HEK293 (cell line): Measurements from ENCODE around the gene SFT2D1.

ENCODE experiments used
- CTCF ChIA-PET: fragments of 350-600 bp; formaldehyde crosslinking; extraction: SDS; loops from one replicate; lab custom pipeline; 2021; ENCODE audit warnings: antibody characterized with exemption; lab: Yijun Ruan, JAX
- POLR2A ChIA-PET: fragments of 300-600 bp; formaldehyde crosslinking; extraction: SDS; loops from one replicate; lab custom pipeline; 2020; ENCODE audit warnings: antibody characterized with exemption, inconsistent platforms; lab: Yijun Ruan, JAX
- H3K27ac ChIP-seq: fragments of 200-500 bp; sonication (Bioruptor generic); 2 replicates; pipeline ENCODE4 v1.5.1; 2014; ENCODE audit warnings: low read depth, low read length, control low read depth, inconsistent platforms; ENCODE audit errors: extremely low read depth
- H3K36me3 ChIP-seq, 2 experiments: fragments of 200-500 bp in 1 of 2; sonication (Bioruptor generic) in 1 of 2; 1 replicate in 1 of 2; 2 replicates in 1 of 2; pipeline ENCODE4 v1.5.1; 2014 to 2017; ENCODE audit warnings: inconsistent platforms in 2 of 2, low read length in 2 of 2; ENCODE audit not compliant: control insufficient read depth in 2 of 2, insufficient read depth in 1 of 2
- H3K4me1 ChIP-seq: fragments of 200-500 bp; sonication (Bioruptor generic); 2 replicates; pipeline ENCODE4 v1.5.1; 2014; ENCODE audit warnings: mild to moderate bottlenecking, low read length, inconsistent platforms; ENCODE audit not compliant: control insufficient read depth, insufficient read depth
- H3K4me3 ChIP-seq: 2 replicates; pipeline ENCODE4 v1.5.1; 2011; ENCODE audit warnings: low read depth, mild to moderate bottlenecking, control low read depth, low read length, moderate library complexity
- H3K9me3 ChIP-seq: fragments of 200-500 bp; sonication (Bioruptor generic); 2 replicates; pipeline ENCODE4 v1.5.1; 2014; ENCODE audit warnings: low read depth, low read length, inconsistent platforms; ENCODE audit not compliant: control insufficient read depth, insufficient read depth
- BCL11A ChIP-seq: fragments of 450-650 bp; formaldehyde crosslinking; IDR thresholded peaks from 2 replicates; pipeline ENCODE4 v1.5.1; 2016; ENCODE audit warnings: low read depth, missing biosample characterization, missing genetic modification characterization
- KLF8 ChIP-seq: fragments of 450-650 bp; formaldehyde crosslinking; IDR thresholded peaks from 2 replicates; pipeline ENCODE4 v1.5.1; 2016; ENCODE audit warnings: missing biosample characterization, missing genetic modification characterization
- MEIS1 ChIP-seq: sonication (generic); formaldehyde crosslinking; IDR thresholded peaks from 2 replicates; pipeline ENCODE4 v1.8.1; 2022; ENCODE audit warnings: missing genetic modification reagents, mild to moderate bottlenecking, borderline replicate concordance
- OVOL3 ChIP-seq: fragments of 450-650 bp; formaldehyde crosslinking; IDR thresholded peaks from 2 replicates; pipeline ENCODE4 v1.5.1; 2016; ENCODE audit warnings: missing biosample characterization, missing genetic modification characterization
- SCRT2 ChIP-seq: fragments of 450-650 bp; formaldehyde crosslinking; IDR thresholded peaks from 2 replicates; pipeline ENCODE4 v1.5.1; 2016; ENCODE audit warnings: missing biosample characterization, missing genetic modification characterization
- SP2 ChIP-seq: fragments of 450-650 bp; formaldehyde crosslinking; IDR thresholded peaks from 2 replicates; pipeline ENCODE4 v1.5.1; 2016; ENCODE audit warnings: missing biosample characterization, missing genetic modification characterization
- ZBTB10 ChIP-seq: fragments of 450-650 bp; formaldehyde crosslinking; IDR thresholded peaks from 2 replicates; pipeline ENCODE4 v1.5.1; 2016; ENCODE audit warnings: missing biosample characterization, missing genetic modification characterization
- ZBTB26 ChIP-seq: fragments of 450-650 bp; formaldehyde crosslinking; optimal IDR thresholded peaks from 2 replicates; pipeline ENCODE3; 2016; ENCODE audit warnings: missing biosample characterization, mild to moderate bottlenecking, missing genetic modification characterization
- ZEB2 ChIP-seq: fragments of 450-650 bp; formaldehyde crosslinking; IDR thresholded peaks from 2 replicates; pipeline ENCODE4 v1.5.1; 2016; ENCODE audit warnings: missing biosample characterization, missing genetic modification characterization
- ZFHX2 ChIP-seq: fragments of 450-650 bp; formaldehyde crosslinking; conservative IDR thresholded peaks from 2 replicates; pipeline ENCODE4 v1.5.1; 2016; ENCODE audit warnings: missing biosample characterization, missing genetic modification characterization
- ZIC2 ChIP-seq: fragments of 450-650 bp; formaldehyde crosslinking; IDR thresholded peaks from 2 replicates; pipeline ENCODE4 v1.5.1; 2016; ENCODE audit warnings: missing biosample characterization, missing genetic modification characterization
- ZNF121 ChIP-seq: fragments of 450-650 bp; formaldehyde crosslinking; IDR thresholded peaks from 2 replicates; pipeline ENCODE4 v1.5.1; 2016; ENCODE audit warnings: missing biosample characterization, missing genetic modification characterization
- ZNF2 ChIP-seq: fragments of 450-650 bp; formaldehyde crosslinking; IDR thresholded peaks from 2 replicates; pipeline ENCODE4 v1.5.1; 2016; ENCODE audit warnings: missing biosample characterization, missing genetic modification characterization
- ZNF335 ChIP-seq: fragments of 450-650 bp; formaldehyde crosslinking; conservative IDR thresholded peaks from 2 replicates; pipeline ENCODE4 v1.5.1; 2016; ENCODE audit warnings: missing biosample characterization, missing genetic modification characterization
- ZNF354C ChIP-seq: fragments of 450-650 bp; formaldehyde crosslinking; IDR thresholded peaks from 2 replicates; pipeline ENCODE4 v1.5.1; 2016; ENCODE audit warnings: missing biosample characterization, missing genetic modification characterization, low read depth, borderline replicate concordance
- ZNF426 ChIP-seq: fragments of 450-650 bp; formaldehyde crosslinking; IDR thresholded peaks from 2 replicates; pipeline ENCODE4 v1.5.1; 2017; ENCODE audit warnings: missing biosample characterization, missing genetic modification characterization, mild to moderate bottlenecking, inconsistent platforms, moderate library complexity
- ZNF600 ChIP-seq: fragments of 450-650 bp; formaldehyde crosslinking; IDR thresholded peaks from 2 replicates; pipeline ENCODE4 v1.5.1; 2016; ENCODE audit warnings: missing biosample characterization, missing genetic modification characterization
- ZNF629 ChIP-seq: fragments of 450-650 bp; formaldehyde crosslinking; IDR thresholded peaks from 2 replicates; pipeline ENCODE4 v1.5.1; 2017; ENCODE audit warnings: missing biosample characterization, missing genetic modification characterization
- ZNF654 ChIP-seq: fragments of 450-650 bp; formaldehyde crosslinking; IDR thresholded peaks from 2 replicates; pipeline ENCODE4 v1.5.1; 2016; ENCODE audit warnings: low read depth, missing biosample characterization, missing genetic modification characterization
- ZNF677 ChIP-seq: fragments of 450-650 bp; IDR thresholded peaks from 2 replicates; pipeline ENCODE4 v1.5.0; 2018; ENCODE audit warnings: missing biosample characterization, mild to moderate bottlenecking, missing genetic modification characterization, moderate library complexity
- ZNF704 ChIP-seq: fragments of 450-650 bp; formaldehyde crosslinking; IDR thresholded peaks from 2 replicates; pipeline ENCODE4 v1.5.1; 2016; ENCODE audit warnings: missing biosample characterization, missing genetic modification characterization
- ZNF777 ChIP-seq: fragments of 450-650 bp; formaldehyde crosslinking; IDR thresholded peaks from 2 replicates; pipeline ENCODE4 v1.5.1; 2017; ENCODE audit warnings: missing biosample characterization, missing genetic modification characterization, borderline replicate concordance
- ZSCAN5A ChIP-seq: fragments of 450-650 bp; formaldehyde crosslinking; IDR thresholded peaks from 2 replicates; pipeline ENCODE4 v1.5.1; 2016; ENCODE audit warnings: missing biosample characterization, missing genetic modification characterization
- TF ChIP-seq, protein P1 (sequence below): fragments of 450-650 bp; formaldehyde crosslinking; conservative IDR thresholded peaks from 2 replicates; pipeline ENCODE4 v1.5.1; 2016; ENCODE audit warnings: low read depth, missing biosample characterization, missing genetic modification characterization
- TF ChIP-seq, protein P2 (sequence below): fragments of 450-650 bp; formaldehyde crosslinking; IDR thresholded peaks from 2 replicates; pipeline ENCODE4 v1.5.1; 2016; ENCODE audit warnings: missing biosample characterization, missing genetic modification characterization

The SFT2D1 gene

DNA sequence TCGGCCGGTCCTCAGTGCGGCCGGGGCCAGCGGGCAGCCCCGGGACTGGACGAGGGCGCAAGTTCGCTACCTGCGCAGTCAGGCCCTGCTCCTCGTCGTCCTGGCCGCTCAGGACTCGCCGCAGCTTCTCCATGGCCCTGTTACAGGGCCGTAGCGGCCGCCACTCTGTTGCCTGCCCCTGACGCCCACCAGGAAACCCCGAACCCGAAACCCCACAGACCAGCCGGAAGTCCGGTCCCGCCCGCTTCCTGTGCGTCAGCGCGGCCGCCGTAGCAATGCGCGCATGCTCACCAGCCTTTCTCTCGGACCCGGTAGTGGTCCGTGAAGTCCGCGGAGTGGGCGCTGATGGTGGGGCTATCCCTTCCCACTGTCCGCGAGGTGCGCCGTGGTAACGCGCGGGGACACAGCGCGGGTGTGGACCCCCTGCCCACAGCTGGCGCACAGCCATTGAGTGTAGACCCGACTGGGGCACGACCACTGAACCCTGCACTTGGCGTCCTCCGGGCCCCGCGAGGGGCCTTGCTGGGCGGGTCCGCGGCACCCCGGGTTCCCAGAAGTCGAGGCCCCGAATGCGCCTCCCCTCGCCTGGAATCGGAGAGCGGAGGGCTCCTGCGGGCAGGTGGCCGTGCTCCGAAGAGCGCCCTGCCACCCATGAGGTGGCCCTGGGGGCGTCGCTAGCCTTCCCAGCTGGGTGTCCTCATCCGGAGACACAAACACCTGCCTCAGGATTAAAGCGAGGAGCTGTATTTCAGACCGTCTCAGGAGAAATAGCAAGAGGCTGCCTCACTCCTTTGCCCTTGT, at the start of gene SFT2D1:
Gene SFT2D1, minus strand, starts transcription at position 197 of the 801 bp plus-strand sequence. Its CDS starts 64 bp downstream, at position 133.
- H3K9me3 ChIP-seq = no peaks in the 10 kb centered on the region
- H3K4me3 ChIP-seq = peak within 1 kb of the TSS; percentile 94
- ChIA-PET CTCF (interaction anchor here (0.8 to 1.3 kb wide), 3 partner anchors 38 to 61 kb away, joined by 3 to 7 read pairs (median 5); no protein-coding TSS in a partner anchor), POLR2A (interaction anchor here (0.6 to 1.7 kb wide), 6 partner anchors 8 to 178 kb away, joined by 3 to 7 read pairs (median 4); no protein-coding TSS in a partner anchor)
- peak within 1 kb of the TSS; percentile 71; the same call in 1 of the 2 replicates for H3K27ac ChIP-seq
- peaks cover 3% of the 10 kb centered on the region; the same call in 1 of the 2 replicates for H3K4me1 ChIP-seq
- H3K36me3 ChIP-seq = peaks cover 0 to 30% of the 10 kb centered on the region in 2 experiments; a peak in 2 of 3 replicates
- TF ChIP-seq ZNF354C (tag by site-specific recombination) (no peak), SP2 (peak; percentile 81), OVOL3 (tag by site-specific recombination) (0 out of 2 replicates have a peak, but pooled peaks have one; percentile 1), KLF8 (peak; percentile 49; the same call in 1 of the 2 replicates), ZSCAN5A (no peak), ZNF629 (tag by site-specific recombination) (peak; percentile 76), ZNF426 (tag by site-specific recombination) (no peak), ZNF677 (tag by site-specific recombination) (no peak), ZNF704 (tag by site-specific recombination) (no peak), ZNF777 (tag by site-specific recombination) (0 out of 2 replicates have a peak, but pooled peaks have one; percentile 53), ZIC2 (tag by site-specific recombination) (peak; percentile 30; the same call in 1 of the 2 replicates), ZNF121 (peak; percentile 96), ZNF600 (tag by site-specific recombination) (0 out of 2 replicates have a peak, but pooled peaks have one; percentile 40), MEIS1 (CRISPR knock-in tag) (no peak), ZBTB26 (tag by site-specific recombination) (peak; percentile 57), BCL11A (tag by site-specific recombination) (no peak), ZNF2 (0 out of 2 replicates have a peak, but pooled peaks have one; percentile 72), ZNF335 (tag by site-specific recombination) (peak; percentile 97), ZFHX2 (tag by site-specific recombination) (peak; percentile 90), ZNF654 (no peak), ZEB2 (tag by site-specific recombination) (no peak), ZBTB10 (tag by site-specific recombination) (peak; percentile 82; the same call in 1 of the 2 replicates), SCRT2 (tag by site-specific recombination) (peak; percentile 11; the same call in 1 of the 2 replicates)
- TF ChIP-seq, protein P1, sequence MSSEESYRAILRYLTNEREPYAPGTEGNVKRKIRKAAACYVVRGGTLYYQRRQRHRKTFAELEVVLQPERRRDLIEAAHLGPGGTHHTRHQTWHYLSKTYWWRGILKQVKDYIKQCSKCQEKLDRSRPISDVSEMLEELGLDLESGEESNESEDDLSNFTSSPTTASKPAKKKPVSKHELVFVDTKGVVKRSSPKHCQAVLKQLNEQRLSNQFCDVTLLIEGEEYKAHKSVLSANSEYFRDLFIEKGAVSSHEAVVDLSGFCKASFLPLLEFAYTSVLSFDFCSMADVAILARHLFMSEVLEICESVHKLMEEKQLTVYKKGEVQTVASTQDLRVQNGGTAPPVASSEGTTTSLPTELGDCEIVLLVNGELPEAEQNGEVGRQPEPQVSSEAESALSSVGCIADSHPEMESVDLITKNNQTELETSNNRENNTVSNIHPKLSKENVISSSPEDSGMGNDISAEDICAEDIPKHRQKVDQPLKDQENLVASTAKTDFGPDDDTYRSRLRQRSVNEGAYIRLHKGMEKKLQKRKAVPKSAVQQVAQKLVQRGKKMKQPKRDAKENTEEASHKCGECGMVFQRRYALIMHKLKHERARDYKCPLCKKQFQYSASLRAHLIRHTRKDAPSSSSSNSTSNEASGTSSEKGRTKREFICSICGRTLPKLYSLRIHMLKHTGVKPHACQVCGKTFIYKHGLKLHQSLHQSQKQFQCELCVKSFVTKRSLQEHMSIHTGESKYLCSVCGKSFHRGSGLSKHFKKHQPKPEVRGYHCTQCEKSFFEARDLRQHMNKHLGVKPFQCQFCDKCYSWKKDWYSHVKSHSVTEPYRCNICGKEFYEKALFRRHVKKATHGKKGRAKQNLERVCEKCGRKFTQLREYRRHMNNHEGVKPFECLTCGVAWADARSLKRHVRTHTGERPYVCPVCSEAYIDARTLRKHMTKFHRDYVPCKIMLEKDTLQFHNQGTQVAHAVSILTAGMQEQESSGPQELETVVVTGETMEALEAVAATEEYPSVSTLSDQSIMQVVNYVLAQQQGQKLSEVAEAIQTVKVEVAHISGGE (tag by site-specific recombination) = peak; percentile 90
- TF ChIP-seq, protein P2, sequence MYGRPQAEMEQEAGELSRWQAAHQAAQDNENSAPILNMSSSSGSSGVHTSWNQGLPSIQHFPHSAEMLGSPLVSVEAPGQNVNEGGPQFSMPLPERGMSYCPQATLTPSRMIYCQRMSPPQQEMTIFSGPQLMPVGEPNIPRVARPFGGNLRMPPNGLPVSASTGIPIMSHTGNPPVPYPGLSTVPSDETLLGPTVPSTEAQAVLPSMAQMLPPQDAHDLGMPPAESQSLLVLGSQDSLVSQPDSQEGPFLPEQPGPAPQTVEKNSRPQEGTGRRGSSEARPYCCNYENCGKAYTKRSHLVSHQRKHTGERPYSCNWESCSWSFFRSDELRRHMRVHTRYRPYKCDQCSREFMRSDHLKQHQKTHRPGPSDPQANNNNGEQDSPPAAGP (tag by site-specific recombination) = 0 out of 2 replicates have a peak, but pooled peaks have one; percentile 38
